ENCODE results near the gene TTC24. TPM values are rescaled to one million over a fixed set of nuclear protein-coding genes. Genes with fewer than 3 reads are reported as not detected.

Gene TTC24
- total and polyA plus RNA-seq, 2 experiments from 2014 or later = not detected

DNA sequence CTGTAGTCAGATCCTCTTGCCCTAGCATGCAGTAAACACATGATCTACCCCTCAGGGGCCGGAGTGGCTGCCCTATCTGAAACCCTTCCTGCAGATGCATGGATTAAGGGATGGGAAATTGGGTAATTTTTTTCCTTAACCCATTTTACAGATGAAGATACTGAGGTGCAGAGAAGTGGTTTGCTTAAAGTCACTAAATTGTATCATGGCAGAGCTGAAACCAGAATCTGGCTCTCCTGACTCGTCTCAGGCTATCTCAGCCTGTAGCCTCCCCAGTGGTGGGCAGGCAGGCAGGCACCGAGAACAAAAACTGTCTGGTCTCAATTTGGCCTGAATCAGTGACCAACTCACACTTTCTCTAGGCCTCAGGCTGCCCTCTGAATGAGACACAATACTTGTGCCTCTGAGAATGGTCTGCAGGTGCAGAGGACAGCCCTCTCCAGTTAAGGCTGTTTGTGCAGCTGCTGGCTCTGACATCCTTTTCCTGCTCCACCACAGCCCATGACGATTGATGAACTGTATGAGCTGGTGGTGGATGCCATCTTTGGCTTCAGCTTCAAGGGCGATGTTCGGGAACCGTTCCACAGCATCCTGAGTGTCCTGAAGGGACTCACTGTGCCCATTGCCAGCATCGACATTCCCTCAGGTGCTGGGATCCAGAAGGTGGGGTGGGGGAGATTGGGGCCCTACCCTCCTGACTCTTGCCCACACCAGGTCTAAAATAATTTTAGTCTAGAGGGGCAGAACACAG lies 13.6 kb downstream of the TTC24 start:
- Histone ChIP-seq H3K9me2 (ENCODE audit: insufficient read depth) (no peaks in the 10 kb centered on the region), H3K79me2 (replicated peaks; ENCODE audit: insufficient read depth) (no peaks in the 10 kb centered on the region), H3K27me3 (ENCODE audit: insufficient read depth) (no peaks in the 10 kb centered on the region), H3K27ac (ENCODE audit: low read depth) (0 out of 2 replicates have a peak overlapping the region, but pooled peaks have one; percentile 39), H3K4me3 (peak overlapping the region; percentile 95), H4K20me1 (replicated peaks; ENCODE audit: insufficient read depth) (peaks cover 19% of the 10 kb centered on the region), H3K4me1 (ENCODE audit: insufficient read depth) (peaks cover 8% of the 10 kb centered on the region; the same call in 1 of the 2 replicates), H3F3A (replicated peaks; ENCODE audit: low read depth) (peaks cover 40% of the 10 kb centered on the region), H3K4me2 (peak overlapping the region; percentile 80; the same call in 1 of the 2 replicates), H3K36me3 (ENCODE audit: insufficient read depth) (peaks cover 11% of the 10 kb centered on the region), H2AFZ (no peak overlapping the region)
- Mint-ChIP-seq H3K4me1 (peaks cover 17% of the 10 kb centered on the region), H3K4me3 (peak overlapping the region; percentile 82), H3K36me3 (ENCODE audit: low read depth) (peaks cover 55% of the 10 kb centered on the region), H3K27me3 (ENCODE audit: insufficient read depth, low read depth, poor library complexity) (peaks cover 4% of the 10 kb centered on the region), H3K9me3 (no peaks in the 10 kb centered on the region), H3K27ac (no peak overlapping the region)
- DNase-seq (ENCODE audit: low spot score) (no peak), ATAC-seq (no peak)
- TF ChIP-seq, protein P1, sequence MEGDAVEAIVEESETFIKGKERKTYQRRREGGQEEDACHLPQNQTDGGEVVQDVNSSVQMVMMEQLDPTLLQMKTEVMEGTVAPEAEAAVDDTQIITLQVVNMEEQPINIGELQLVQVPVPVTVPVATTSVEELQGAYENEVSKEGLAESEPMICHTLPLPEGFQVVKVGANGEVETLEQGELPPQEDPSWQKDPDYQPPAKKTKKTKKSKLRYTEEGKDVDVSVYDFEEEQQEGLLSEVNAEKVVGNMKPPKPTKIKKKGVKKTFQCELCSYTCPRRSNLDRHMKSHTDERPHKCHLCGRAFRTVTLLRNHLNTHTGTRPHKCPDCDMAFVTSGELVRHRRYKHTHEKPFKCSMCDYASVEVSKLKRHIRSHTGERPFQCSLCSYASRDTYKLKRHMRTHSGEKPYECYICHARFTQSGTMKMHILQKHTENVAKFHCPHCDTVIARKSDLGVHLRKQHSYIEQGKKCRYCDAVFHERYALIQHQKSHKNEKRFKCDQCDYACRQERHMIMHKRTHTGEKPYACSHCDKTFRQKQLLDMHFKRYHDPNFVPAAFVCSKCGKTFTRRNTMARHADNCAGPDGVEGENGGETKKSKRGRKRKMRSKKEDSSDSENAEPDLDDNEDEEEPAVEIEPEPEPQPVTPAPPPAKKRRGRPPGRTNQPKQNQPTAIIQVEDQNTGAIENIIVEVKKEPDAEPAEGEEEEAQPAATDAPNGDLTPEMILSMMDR (conservative IDR thresholded peaks at IDR 0.05; ENCODE audit: low read depth in 2 of 2) = no peak
- TF ChIP-seq EZH2phosphoT487 (IDR thresholded peaks at IDR 0.05; ENCODE audit: unreplicated experiment) = no peak
- no peak for TF ChIP-seq CREB1 (CRISPR knock-in tag; IDR thresholded peaks at IDR 0.05; ENCODE audit: low read depth)
- no peak for TF ChIP-seq NANOG (IDR thresholded peaks at IDR 0.05; ENCODE audit: borderline replicate concordance)
- TF ChIP-seq JUNB (IDR thresholded peaks at IDR 0.05; ENCODE audit: unreplicated experiment) = no peak
- TF ChIP-seq, protein P2, sequence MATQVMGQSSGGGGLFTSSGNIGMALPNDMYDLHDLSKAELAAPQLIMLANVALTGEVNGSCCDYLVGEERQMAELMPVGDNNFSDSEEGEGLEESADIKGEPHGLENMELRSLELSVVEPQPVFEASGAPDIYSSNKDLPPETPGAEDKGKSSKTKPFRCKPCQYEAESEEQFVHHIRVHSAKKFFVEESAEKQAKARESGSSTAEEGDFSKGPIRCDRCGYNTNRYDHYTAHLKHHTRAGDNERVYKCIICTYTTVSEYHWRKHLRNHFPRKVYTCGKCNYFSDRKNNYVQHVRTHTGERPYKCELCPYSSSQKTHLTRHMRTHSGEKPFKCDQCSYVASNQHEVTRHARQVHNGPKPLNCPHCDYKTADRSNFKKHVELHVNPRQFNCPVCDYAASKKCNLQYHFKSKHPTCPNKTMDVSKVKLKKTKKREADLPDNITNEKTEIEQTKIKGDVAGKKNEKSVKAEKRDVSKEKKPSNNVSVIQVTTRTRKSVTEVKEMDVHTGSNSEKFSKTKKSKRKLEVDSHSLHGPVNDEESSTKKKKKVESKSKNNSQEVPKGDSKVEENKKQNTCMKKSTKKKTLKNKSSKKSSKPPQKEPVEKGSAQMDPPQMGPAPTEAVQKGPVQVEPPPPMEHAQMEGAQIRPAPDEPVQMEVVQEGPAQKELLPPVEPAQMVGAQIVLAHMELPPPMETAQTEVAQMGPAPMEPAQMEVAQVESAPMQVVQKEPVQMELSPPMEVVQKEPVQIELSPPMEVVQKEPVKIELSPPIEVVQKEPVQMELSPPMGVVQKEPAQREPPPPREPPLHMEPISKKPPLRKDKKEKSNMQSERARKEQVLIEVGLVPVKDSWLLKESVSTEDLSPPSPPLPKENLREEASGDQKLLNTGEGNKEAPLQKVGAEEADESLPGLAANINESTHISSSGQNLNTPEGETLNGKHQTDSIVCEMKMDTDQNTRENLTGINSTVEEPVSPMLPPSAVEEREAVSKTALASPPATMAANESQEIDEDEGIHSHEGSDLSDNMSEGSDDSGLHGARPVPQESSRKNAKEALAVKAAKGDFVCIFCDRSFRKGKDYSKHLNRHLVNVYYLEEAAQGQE (IDR thresholded peaks at IDR 0.05; ENCODE audit: unreplicated experiment) = no peak
- TF ChIP-seq STAT1 (IDR thresholded peaks at IDR 0.05; ENCODE audit: unreplicated experiment) = no peak
- peak; percentile 34; the same call in 1 of the 2 replicates for TF ChIP-seq POLR2AphosphoS5 (IDR thresholded peaks at IDR 0.05; ENCODE audit: low read depth)

DNA sequence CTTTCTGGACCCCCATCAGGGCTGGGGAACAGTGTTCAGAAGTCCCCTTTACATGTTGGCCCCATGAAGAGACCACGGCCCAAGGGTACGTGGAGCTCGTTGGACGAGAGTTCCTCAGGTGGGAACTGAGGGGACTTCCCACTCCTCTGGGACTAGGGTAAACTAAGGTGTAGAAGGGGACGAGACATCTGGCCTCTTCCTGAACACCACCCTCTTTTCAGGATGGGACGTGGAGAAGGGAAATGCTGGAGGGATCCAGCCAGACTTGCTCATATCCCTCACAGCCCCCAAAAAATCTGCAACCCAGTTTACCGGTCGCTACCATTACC lies 14.1 kb downstream of the TTC24 start:
- Histone ChIP-seq H3K36me3 (ENCODE audit: insufficient read depth) (peaks cover 16% of the 10 kb centered on the region), H3K9me2 (ENCODE audit: insufficient read depth) (no peaks in the 10 kb centered on the region), H3K4me2 (no peak overlapping the region), H3K4me1 (ENCODE audit: insufficient read depth) (peaks cover 8% of the 10 kb centered on the region; the same call in 1 of the 2 replicates), H3F3A (replicated peaks; ENCODE audit: low read depth) (peaks cover 45% of the 10 kb centered on the region), H3K4me3 (no peak overlapping the region), H2AFZ (no peak overlapping the region), H4K20me1 (replicated peaks; ENCODE audit: insufficient read depth) (peaks cover 19% of the 10 kb centered on the region), H3K27me3 (ENCODE audit: insufficient read depth) (no peaks in the 10 kb centered on the region), H3K27ac (ENCODE audit: low read depth) (0 out of 2 replicates have a peak overlapping the region, but pooled peaks have one; percentile 39), H3K79me2 (replicated peaks; ENCODE audit: insufficient read depth) (0 out of 2 replicates have a peak, but pooled peaks cover under 1% of the 10 kb centered on the region)
- Mint-ChIP-seq H3K4me3 (no peak overlapping the region), H3K4me1 (peaks cover 17% of the 10 kb centered on the region), H3K9me3 (no peaks in the 10 kb centered on the region), H3K27ac (no peak overlapping the region), H3K36me3 (ENCODE audit: low read depth) (peaks cover 61% of the 10 kb centered on the region), H3K27me3 (ENCODE audit: insufficient read depth, low read depth, poor library complexity) (peaks cover 4% of the 10 kb centered on the region)
- DNase-seq (ENCODE audit: low spot score) (no peak), ATAC-seq (no peak)
- no peak for TF ChIP-seq ZNF331 (CRISPR knock-in tag; IDR thresholded peaks at IDR 0.05; ENCODE audit: low read depth)
- TF ChIP-seq STAT1 (IDR thresholded peaks at IDR 0.05; ENCODE audit: unreplicated experiment) = no peak
- no peak for TF ChIP-seq NANOG (IDR thresholded peaks at IDR 0.05; ENCODE audit: borderline replicate concordance)
- no peak for TF ChIP-seq ZNF114 (CRISPR knock-in tag; IDR thresholded peaks at IDR 0.05)
- TF ChIP-seq, protein P3, sequence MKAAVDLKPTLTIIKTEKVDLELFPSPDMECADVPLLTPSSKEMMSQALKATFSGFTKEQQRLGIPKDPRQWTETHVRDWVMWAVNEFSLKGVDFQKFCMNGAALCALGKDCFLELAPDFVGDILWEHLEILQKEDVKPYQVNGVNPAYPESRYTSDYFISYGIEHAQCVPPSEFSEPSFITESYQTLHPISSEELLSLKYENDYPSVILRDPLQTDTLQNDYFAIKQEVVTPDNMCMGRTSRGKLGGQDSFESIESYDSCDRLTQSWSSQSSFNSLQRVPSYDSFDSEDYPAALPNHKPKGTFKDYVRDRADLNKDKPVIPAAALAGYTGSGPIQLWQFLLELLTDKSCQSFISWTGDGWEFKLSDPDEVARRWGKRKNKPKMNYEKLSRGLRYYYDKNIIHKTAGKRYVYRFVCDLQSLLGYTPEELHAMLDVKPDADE (IDR thresholded peaks at IDR 0.05) = no peak
